ES-I3 (cell line): ENCODE measurements around the gene THSD7A.

ENCODE experiments used
- H3K36me3 ChIP-seq: 2 replicates; pipeline ENCODE4 v1.6.1; 2013; ENCODE audit warnings: mild to moderate bottlenecking, low read length, control low read depth, moderate library complexity; ENCODE audit not compliant: insufficient read depth
- H3K4me1 ChIP-seq: 2 replicates; pipeline ENCODE4 v1.6.1; 2013; ENCODE audit warnings: mild to moderate bottlenecking, control low read depth, low read length; ENCODE audit not compliant: insufficient read depth
- H3K9ac ChIP-seq: 2 replicates; pipeline ENCODE4 v1.6.1; 2013; ENCODE audit warnings: low read depth, mild to moderate bottlenecking, low read length, moderate library complexity
- H3K9me3 ChIP-seq: 2 replicates; pipeline ENCODE4 v1.6.1; 2013; ENCODE audit warnings: mild to moderate bottlenecking, low read length, moderate library complexity; ENCODE audit not compliant: control insufficient read depth, insufficient read depth

The THSD7A gene

DNA sequence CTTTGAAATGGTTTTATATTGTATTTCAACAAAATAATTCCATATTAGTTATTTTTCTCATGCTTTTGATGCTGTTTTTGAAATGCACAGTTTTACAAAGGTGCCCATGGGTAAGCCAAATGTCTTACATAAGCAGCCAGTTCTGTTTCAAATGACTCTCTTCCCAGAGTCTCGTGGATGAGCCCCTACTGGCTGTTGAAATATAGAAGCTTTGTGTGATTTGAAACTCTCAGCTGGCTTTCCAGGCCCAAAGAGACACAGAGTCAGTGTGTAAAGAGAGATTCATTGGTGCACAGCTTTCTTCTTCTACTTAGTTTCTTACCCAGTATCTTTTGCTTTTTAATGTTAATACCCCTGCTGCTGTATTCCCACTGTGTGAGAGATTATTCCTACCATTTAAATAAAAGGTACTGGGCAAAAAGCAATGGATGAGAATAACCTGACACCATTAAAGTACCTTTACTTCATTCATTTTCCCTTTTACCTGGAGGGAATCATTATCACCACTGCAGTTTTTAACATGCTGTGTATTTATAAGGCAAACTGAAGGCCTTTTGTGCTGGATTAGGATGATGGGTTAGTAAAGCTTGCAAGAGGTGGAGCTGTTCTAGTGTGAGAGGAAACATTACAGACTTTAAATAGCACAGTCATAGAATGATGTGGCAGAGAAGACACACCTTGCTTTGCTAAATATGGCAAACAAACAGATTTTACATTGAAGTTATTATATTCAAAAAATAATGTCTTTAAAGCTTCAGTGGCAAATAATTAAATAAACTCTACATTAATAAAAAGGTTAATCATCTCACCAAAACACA is 415.1 kb downstream of the THSD7A start:
- Histone ChIP-seq H3K36me3 (no peaks in the 10 kb centered on the region; the same call in none of the 2 replicates), H3K9me3 (no peaks in the 10 kb centered on the region; the same call in none of the 2 replicates), H3K4me1 (peaks cover 14% of the 10 kb centered on the region; the same call in 1 of the 2 replicates), H3K9ac (no peak overlapping the region)

GRCh38 chr7:11415101-11415500 is 416.9 kb downstream of the THSD7A start:
- no peaks in the 10 kb centered on the region; the same call in 1 of the 2 replicates for H3K9me3 ChIP-seq
- no peak overlapping the region for H3K9ac ChIP-seq
- H3K36me3 ChIP-seq = no peaks in the 10 kb centered on the region; the same call in 1 of the 2 replicates
- peaks cover 14% of the 10 kb centered on the region; the same call in 1 of the 2 replicates for H3K4me1 ChIP-seq

GRCh38 chr7:11413901-11414300 is 418.1 kb downstream of the THSD7A start:
- Histone ChIP-seq H3K4me1 (peaks cover 14% of the 10 kb centered on the region; the same call in 1 of the 2 replicates), H3K36me3 (no peaks in the 10 kb centered on the region; the same call in 1 of the 2 replicates), H3K9me3 (no peaks in the 10 kb centered on the region; the same call in 1 of the 2 replicates), H3K9ac (no peak overlapping the region)

DNA sequence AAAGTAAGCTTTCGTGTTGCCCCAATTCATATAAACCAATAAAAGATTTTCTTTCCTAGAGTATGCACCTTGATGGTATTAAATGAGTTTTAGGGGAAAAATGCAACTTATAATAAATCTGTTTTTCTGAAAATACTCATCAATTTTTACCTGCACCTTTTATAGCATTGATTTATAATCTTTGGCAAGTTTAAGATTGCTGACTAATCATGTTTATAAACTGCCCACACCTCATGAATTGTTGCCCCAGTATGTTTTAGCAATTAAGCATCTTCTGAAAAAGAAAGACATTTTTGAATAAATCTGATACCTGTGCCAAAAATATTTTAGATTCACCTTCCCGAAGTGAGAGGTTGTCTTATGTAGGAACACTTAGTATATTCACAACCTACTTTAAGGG is 420.0 kb downstream of the THSD7A start:
- H3K9ac ChIP-seq = no peak overlapping the region
- H3K36me3 ChIP-seq = no peaks in the 10 kb centered on the region; the same call in 1 of the 2 replicates
- H3K9me3 ChIP-seq = no peaks in the 10 kb centered on the region; the same call in 1 of the 2 replicates
- peaks cover 14% of the 10 kb centered on the region; the same call in 1 of the 2 replicates for H3K4me1 ChIP-seq

GRCh38 chr7:11410656-11411644 is 421.0 kb downstream of the THSD7A start:
- Histone ChIP-seq H3K36me3 (no peaks in the 10 kb centered on the region; the same call in 1 of the 2 replicates), H3K4me1 (peaks cover 11% of the 10 kb centered on the region; the same call in 1 of the 2 replicates), H3K9me3 (no peaks in the 10 kb centered on the region; the same call in 1 of the 2 replicates), H3K9ac (no peak overlapping the region)

DNA sequence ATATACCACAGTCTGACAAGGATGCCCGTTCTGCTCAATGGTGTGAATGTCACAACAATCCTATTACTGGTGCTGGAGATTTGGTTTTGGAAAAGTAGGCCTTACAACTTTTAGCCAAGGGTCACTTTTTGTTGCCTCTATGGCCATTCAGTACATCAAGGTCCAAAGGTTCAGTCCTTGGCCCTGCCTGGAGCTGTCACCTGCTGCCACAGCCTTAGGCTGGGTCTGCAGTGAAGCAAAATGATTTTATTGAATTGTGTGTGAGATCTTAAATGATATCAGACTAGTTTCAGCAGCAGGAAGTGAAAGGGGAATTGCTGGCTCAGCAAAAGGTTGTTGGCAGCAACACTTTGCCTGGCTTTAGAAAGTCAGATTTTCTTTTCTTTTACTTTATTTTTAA is 427.6 kb downstream of the THSD7A start:
- Histone ChIP-seq H3K9ac (no peak overlapping the region), H3K4me1 (no peaks in the 10 kb centered on the region), H3K36me3 (no peaks in the 10 kb centered on the region), H3K9me3 (no peaks in the 10 kb centered on the region)

DNA sequence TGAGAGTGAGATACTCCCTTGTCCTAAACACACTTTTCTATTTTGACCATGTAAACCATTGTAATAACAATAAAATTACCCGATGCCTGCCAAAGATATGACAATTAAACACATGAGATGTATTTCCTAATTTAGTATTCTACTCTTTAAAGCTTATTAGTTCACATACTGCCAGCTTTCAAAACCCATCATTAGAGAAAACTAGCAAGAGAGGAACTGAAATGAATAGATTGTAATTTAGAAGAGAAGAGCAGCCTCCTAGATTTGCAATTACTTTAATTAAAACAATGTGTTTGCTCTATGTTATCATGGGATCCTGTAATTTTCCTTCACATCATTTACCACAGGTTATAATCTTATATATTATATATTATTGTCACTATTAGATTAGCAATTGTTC is 428.2 kb downstream of the THSD7A start:
- Histone ChIP-seq H3K9ac (no peak overlapping the region), H3K36me3 (no peaks in the 10 kb centered on the region), H3K9me3 (no peaks in the 10 kb centered on the region), H3K4me1 (no peaks in the 10 kb centered on the region)

- Histone ChIP-seq H3K36me3 (no peaks in the 10 kb centered on the region), H3K9ac (no peak overlapping the region), H3K9me3 (no peaks in the 10 kb centered on the region), H3K4me1 (no peaks in the 10 kb centered on the region)
Measured at GRCh38 chr7:11394438-11394837, 437.6 kb downstream of the THSD7A start.

DNA sequence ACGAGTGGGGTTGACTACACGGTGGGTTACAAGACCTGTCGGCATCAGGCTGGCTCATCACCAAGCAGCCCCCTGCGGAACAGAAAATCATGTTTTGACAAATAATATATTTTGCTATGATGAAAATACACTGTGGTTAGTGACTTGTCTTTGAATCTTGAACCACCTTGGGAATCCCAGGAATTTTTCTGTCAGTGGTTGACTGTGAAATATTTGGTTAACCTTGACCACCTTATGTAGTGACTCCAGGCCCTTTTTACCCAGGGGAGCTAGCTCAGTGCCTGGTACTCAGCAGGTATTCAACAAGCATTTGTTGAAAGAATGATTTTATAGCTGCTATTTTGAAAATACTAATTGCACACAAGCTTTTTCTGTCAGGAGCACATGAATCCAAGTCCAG is 452.4 kb downstream of the THSD7A start:
- Histone ChIP-seq H3K4me1 (no peaks in the 10 kb centered on the region), H3K9ac (no peak overlapping the region), H3K36me3 (no peaks in the 10 kb centered on the region), H3K9me3 (no peaks in the 10 kb centered on the region)

DNA sequence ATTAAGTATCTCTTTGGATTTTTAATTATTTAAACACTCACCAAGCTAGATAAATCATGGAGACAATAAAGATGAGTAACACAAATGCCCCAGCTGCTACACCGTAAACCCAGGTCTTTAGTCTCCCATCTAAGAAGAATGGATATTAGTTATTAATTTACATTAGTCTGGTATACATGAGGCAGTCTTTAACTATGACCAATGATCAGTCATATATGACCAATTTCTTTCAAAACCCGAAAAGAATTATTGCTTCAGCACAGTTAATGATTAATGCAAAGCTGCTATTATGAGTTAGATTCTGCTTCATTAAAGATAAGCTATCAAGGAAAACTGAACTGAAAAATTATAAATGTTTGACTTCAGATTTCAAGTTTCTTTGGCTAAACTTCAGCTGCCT is 455.5 kb downstream of the THSD7A start:
- Histone ChIP-seq H3K36me3 (no peaks in the 10 kb centered on the region), H3K9me3 (no peaks in the 10 kb centered on the region), H3K4me1 (no peaks in the 10 kb centered on the region), H3K9ac (no peak overlapping the region)

- no peak overlapping the region for H3K9ac ChIP-seq
- H3K9me3 ChIP-seq = no peaks in the 10 kb centered on the region
- no peaks in the 10 kb centered on the region for H3K36me3 ChIP-seq
- H3K4me1 ChIP-seq = no peaks in the 10 kb centered on the region
Measured at GRCh38 chr7:11374629-11375028, 457.4 kb downstream of the THSD7A start.

GRCh38 chr7:11373546-11374142 is 458.4 kb downstream of the THSD7A start:
- H3K4me1 ChIP-seq = no peaks in the 10 kb centered on the region
- no peak overlapping the region for H3K9ac ChIP-seq
- no peaks in the 10 kb centered on the region for H3K36me3 ChIP-seq
- H3K9me3 ChIP-seq = no peaks in the 10 kb centered on the region

DNA sequence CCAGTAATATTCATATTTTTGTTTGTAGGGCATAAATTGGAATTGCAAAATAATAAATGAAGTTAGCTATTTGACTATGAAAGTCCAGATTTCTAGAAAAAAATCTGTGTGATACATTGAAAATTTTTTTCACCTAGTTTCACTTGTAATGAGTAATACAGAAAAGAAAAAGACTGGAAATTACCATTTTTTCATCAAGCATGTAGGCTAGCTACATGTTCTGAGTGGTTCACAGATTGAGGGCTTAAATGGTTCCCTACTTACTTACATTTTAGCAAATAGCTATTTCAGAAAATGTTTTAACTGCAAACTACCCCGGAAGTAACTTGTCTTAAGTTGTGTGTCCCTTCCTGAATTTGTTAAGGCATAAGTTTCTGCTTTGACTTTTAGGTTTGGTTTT is 462.3 kb downstream of the THSD7A start:
- H3K9ac ChIP-seq = no peak overlapping the region
- H3K9me3 ChIP-seq = no peaks in the 10 kb centered on the region
- peaks cover 5% of the 10 kb centered on the region; the same call in 1 of the 2 replicates for H3K4me1 ChIP-seq
- H3K36me3 ChIP-seq = no peaks in the 10 kb centered on the region

DNA sequence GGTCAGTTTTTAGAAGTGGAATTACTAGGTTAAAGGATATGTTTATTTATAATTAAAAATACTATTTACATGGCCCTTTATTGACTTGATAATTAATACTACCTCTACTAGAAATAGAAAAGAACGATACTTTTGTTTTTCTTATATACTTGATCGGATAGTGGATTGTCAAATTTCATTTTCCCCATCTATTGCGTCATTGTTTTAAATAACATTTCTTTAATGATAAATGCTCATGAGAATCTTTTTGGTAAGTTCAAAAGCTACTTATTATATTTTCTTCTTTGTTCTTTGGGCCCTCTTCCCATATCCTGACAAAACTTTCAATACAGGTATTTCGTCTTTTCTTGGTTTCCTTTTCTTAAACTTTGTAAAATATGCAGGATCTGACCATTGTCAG is 465.9 kb downstream of the THSD7A start:
- H3K4me1 ChIP-seq = peaks cover 5% of the 10 kb centered on the region; the same call in 1 of the 2 replicates
- no peaks in the 10 kb centered on the region for H3K36me3 ChIP-seq
- no peaks in the 10 kb centered on the region for H3K9me3 ChIP-seq
- no peak overlapping the region for H3K9ac ChIP-seq
